HG03135 (cell line): ENCODE measurements around the gene SLC35F1.
A peak's percentile ranks its signal among the peaks of the same experiment; 100 is the strongest.

Experiments
- ATAC-seq: cut with Tn5 transposase; IDR thresholded peaks from one replicate; pipeline ENCODE4 v1.9.1; 2021; ENCODE audit warnings: mild to moderate bottlenecking, moderate library complexity; ENCODE audit not compliant: unreplicated experiment

The SLC35F1 gene

DNA sequence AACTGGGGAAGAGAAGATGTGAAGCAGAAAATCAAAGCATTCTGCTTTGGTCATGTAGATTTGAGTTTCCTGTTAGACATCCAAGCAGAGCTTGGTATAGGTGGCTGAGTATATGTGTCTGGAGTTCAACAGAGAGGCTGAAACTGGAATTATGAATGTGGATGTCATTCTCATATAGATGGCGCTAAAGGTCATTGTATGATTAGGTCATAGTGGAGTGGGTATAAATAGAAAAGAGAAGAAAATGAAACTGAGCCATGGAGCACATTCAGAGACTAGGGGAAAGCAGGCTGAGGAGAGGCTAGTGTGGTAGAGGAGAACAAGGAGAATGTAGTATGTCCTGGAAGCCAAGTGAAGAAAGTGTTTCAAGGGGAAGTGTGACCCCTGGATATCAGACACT, 345.4 kb downstream of the SLC35F1 start:
- ATAC-seq, result no peak

- ATAC-seq, result no peak
Measured at GRCh38 chr6:118253741-118254140, 346.7 kb downstream of the SLC35F1 start.

DNA sequence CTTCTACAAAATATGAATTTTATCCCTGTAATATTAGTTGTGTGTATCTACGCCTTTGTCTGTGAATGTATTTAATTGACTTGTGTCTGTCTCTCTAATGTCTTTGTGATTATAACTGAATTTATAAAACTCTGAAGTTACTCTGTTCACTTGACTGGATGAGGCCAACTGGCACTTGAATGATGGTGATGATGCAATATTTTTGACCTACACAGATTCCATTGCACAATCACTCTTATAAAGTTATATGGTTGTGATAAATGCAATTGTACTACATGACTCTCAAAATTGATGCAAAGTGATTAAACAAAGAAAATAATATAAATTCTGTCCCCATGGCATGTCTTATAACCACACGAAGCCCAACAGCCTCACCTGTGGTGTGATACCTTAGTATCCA, 353.8 kb downstream of the SLC35F1 start:
- no peak for ATAC-seq

DNA sequence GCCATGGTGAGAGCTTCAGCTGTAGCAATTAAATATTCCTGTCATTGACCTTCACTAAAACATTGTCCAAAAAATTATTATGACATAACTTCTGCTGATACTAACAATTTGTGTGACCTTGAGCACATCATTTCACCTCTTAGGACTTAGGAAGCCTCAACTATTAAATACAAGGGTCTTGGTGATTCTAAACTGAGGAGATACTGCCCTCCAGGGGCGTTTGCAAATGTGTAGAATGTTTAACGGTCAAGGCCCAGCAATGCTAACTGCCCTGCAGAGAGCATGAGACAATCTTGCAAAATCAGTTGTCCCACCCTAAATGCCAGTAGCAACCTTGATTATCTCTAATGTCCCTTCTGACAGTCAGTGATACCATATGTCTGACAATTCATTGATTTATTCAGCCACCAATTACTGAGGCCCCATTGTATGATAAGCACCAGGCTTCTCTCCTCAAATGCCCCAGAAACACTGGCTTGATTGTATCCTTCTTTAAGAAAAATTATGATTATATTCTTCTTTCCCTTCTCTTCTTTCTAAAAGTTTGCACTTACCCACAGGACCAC, 356.9 kb downstream of the SLC35F1 start:
- ATAC-seq, result no peak

- ATAC-seq, result no peak
Measured at GRCh38 chr6:118269659-118270058, 362.6 kb downstream of the SLC35F1 start.

DNA sequence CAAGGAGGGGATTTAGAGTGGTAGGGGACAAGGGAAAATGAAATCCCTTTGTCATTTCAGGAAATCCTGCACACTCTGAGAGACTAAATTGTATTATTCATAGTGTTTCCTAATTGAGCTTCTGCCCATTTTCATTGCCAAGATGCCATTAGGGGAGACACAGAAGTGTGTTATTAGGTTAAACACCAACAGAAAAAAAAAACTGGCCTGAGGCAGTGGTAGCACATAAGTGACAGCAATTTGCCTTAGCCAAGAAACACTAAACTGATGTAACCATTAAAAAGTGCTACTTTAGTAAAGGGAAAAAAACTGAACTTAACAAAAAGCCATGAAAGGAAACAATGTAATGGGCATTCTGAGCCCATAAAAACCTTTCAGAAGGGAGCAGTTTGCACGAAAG, 370.6 kb downstream of the SLC35F1 start:
- no peak for ATAC-seq

- peak; percentile 99 for ATAC-seq
Measured at GRCh38 chr6:118280210-118280609, 373.1 kb downstream of the SLC35F1 start.

GRCh38 chr6:118281291-118281690, 374.2 kb downstream of the SLC35F1 start:
- no peak for ATAC-seq

DNA sequence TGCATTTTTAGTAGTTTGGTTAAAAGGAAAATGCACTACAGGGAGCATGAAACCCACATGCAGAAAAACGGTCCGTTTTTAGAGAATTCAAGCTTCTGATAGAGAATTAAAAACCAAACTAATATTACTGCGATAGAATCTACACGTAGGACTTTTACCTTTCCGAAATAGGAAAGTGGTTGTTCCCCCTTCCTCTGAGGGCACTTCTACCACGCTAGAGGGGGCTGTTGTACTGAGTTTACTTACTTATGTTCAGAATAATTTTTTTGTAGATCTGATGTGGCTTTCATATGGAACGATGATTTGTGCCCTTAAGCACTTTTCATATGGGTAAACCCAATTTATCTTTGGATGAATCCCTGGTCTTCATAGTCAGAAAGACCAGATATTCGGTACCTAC, 376.7 kb downstream of the SLC35F1 start:
- no peak for ATAC-seq

DNA sequence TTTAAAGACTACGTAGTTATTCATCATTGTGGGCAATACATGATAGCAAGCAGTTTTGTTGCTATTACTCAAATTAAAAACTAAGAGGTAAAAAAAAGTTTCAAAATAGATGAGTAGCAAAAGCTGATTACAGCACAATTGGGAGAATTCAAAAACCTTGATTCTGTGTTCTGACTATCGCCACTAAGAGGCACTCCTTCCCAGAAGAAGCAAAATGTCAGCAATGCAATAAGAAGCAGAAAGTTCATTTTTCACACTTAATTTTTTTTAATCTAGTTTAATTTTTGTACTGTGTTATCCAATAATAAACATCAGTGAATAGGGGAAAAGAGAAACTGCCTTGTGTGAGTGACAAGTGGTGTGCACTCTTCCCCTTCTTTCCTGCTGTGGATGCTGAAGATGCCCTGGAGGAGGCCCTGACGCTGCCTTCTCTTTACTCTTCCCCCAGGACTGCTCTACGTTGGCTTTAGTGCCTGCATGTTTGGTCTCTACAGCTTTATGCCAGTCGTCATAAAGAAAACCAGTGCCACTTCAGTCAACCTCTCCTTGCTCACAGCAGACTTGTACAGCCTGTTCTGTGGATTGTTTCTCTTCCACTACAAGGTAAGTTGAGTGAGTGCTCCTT, 377.8 kb downstream of the SLC35F1 start:
- ATAC-seq, result no peak

DNA sequence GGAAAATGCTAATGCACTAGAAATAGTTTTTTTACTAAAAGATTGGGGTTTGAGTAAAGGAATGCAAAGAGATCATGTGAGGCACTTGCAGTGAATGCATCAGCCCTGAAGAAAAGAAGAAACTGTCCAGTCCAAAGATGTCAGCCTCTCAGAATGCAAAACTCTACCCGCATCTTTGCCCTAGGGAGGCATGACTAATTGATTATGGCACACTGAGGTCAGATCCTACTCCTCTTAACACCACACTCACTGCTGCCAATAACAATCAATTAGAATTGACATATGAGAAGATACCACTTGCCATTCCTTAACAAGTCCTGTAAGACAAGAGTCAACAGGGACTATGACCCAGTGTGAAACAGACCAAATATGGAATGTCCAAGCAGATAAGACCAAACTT, 378.7 kb downstream of the SLC35F1 start:
- no peak for ATAC-seq

DNA sequence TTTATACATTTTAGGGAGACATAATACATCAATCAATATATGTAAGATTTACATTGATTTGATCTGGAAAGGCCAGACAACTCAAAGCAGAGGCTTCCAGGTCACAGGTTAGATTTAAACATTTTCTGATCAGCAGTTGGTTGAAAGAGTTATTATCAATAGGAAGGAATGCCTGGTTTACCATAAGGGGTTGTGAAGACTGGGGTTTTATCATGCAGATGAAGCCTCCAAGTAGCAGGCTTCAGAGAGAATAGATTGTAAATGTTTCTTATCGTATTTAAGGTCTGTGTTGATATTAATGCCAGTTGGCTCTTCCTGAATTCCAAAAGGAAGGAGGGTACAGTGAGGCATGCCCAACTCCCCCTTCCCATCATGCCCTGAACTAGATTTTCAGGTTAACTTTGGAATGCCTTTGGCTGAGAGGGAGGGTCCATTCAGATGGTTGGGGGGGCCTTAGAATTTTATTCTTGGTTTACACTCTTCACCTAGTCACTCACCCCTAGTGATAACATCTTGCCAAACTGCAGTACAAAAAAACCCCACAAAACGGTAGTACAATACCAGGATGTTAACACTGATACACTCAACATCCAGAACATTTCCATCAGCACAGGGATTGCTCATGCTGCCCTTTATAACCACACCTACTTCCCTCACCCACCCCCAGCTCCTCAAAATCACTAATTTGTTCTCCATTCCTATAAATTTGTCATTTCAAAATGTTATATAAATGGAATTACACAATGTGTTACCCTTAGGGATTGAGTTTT, 381.5 kb downstream of the SLC35F1 start:
- ATAC-seq, result no peak

- no peak for ATAC-seq
Measured at GRCh38 chr6:118292558-118292957, 385.5 kb downstream of the SLC35F1 start.

DNA sequence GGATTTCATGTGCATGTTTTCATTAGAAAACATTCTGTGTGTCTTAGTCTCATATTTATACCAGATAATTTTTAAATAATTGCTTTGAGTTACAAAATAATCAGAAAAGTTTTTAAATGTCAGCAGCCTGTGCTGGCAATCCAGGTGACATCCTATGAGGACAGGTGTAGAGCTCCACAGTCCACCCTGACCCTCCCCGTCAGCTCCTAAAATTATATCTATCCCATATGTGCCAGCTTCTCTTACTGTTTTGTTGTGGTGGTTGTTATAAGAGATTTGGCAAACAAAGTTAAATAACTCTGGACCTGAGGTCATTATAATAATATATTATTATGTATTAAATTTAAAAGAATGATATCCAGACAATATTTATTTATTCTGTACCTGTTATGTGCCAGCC, 387.8 kb downstream of the SLC35F1 start:
- ATAC-seq, result no peak

DNA sequence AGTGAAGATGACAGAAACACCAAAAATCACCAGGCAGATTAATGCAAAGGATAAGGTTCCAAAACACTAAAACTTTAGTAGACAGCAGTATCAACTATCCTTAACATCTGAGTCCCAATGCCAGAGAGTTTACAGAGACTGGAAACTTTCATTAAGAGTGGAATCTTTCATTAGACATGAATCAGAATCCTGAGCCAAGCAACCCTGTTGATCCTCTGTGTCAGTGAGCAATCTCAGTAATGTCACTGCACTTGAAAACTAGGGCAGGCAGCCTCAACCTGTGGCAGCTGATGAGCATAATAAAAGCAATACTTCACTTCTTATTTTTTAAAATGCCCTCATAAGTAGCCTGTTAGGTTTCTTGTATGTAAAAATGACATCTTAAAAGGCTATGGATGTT, 388.3 kb downstream of the SLC35F1 start:
- ATAC-seq, result no peak

DNA sequence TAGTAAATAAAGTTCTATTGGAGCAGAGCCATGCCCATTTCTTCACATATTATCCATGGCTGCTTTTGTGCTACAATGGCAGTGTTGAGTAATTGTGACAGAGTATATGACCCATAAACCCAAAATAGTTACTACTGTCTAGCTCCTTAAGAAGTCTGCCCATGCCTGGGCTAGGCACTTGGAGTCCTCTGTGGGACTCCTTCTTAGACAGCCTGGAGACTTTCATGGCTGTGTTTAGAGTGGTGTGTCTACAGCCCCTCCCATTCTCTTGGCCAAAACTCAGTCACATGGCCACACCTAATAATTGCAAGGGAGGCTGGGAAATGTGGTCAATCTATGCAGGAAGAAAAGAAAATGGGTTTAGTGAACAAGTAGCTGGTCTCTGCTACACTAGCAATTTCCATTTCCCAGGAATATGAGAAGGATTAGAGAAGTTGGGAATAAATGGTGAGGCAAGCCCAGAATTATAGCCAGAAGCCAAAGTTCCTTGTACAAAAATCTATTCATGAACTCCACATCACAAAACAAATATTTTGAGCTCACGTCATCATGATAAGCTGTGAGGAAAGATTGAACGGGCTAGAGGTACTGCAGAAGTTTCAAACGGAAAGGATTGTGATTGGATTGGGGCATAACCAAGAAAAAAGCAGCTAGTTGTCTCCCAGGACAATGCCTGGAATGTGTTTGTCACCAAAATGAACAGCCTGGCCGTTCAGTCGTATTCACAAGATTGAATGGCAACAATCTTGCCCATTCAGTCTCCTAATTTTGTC, 389.3 kb downstream of the SLC35F1 start:
- ATAC-seq, result no peak

DNA sequence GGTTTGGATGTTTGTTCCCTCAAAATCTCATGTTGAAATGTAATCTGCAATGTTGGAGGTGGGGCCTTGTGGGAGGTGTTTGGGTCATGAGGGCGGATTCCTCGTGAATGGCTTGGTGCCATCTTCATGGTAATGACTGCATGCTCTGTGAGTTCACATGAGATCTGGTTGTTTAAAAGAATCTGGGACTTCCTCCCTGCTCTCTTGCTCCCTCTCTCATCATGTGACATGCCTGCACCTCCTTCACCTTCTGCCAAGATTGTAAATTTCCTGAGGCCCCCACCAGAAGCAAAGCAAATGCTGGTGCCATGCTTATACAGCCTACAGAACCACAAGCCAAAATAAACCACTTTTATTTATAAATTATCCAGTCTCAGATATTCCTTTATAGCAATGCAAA, 390.8 kb downstream of the SLC35F1 start:
- no peak for ATAC-seq

DNA sequence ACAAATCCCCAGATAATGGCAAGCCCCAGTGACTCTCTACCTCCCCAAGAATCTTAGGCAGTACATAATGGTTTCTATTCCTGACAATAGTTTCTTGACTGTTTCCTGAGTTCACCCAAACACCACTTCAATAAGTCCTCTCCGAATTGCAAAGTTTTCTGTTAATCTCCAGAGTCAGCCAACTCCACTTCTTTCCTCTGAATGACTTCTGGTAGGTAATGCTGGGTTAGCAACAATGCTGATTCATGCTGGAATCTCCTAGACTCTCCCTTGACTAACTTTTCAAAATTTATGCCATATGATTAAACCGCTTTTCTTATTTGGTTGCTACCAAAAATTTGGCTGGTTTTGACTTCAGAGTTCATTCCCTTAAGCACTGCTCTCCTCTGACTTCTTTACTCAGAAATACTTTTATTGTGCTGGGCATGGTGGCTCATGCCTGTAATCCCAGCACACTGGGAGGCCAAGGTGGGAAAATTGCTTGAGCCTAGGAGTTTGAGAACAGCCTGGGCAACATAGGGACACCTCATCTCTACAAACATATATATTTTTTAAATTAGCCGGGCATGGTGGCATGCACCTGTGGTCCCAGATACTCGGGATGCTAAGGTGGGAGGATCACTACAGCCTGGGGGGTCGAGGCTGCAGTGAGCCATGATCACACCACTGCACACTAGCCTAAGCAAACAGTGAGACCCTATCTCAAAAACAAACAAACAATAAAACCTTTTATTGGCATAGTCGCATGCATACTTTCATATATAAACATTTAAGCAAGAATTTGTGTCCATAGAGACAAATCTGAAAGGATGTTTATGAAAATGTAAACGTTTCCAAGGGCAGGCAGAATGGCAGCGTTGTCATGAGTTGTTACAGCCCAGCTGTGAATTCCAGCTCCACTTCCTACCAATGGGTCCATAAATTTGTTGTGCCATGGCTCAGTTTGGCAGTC, 391.7 kb downstream of the SLC35F1 start:
- ATAC-seq, result no peak

GRCh38 chr6:118299457-118299856, 392.4 kb downstream of the SLC35F1 start:
- ATAC-seq, result no peak

DNA sequence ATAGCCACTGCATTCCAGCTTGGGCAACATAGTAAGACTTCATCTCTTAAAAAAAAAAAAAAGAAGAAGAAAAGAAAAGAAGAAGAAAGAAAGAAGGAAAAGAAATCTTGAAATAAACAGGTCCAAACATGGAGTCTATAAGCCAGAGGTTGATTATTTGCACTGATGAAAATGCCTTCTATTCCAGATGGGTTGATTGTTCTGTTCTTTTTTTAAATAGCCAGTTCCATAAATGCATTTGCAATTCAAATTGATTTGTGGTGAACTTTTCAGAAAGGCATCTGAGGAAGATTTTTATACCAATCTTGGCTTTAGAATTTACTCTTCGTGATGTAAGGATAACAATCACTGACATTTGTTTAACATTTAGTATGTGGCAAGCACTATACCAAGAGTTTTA, 397.3 kb downstream of the SLC35F1 start:
- no peak for ATAC-seq

DNA sequence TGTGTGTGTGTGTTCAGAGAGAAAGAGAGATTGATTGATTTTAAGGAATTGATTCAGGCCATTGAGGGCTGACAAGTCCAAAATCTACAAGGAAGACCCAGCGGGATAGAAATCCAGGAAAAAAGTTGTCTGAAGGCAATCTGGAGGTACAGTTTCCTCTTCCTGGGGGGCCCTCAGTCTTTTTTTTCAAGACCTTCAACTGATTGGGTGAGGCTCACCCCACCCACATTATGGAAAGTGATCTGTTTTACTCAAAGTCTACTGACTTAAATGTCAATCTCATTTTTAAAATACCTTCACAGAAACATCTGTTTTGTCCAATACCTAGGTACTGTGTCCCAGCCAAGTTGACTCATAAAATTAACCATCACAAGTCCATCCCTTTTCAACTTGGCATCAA, 398.0 kb downstream of the SLC35F1 start:
- no peak for ATAC-seq
